Lung (tissue), 12 donors: ENCODE results near the gene LGR4. TPM values are rescaled to one million over a fixed set of nuclear protein-coding genes. Genes with fewer than 3 reads are reported as not detected.

ENCODE experiments used
- ATAC-seq: fragments of 200-7000 bp; cut with Tn5 transposase; one replicate; pipeline ENCODE4 v1.9.1; 2020; ENCODE audit warnings: moderate number of reproducible peaks; ENCODE audit not compliant: insufficient read depth, low FRiP score
- DNase-seq, 3 donors: peaks; one replicate each; pipeline ENCODE4 v3.0.0-alpha.2; 2013 to 2017
- H3K27ac ChIP-seq, 2 donors: one replicate each; pipeline ENCODE4 v1.5.1; 2013; ENCODE audit warnings: mild to moderate bottlenecking in 2 of 2, moderate library complexity in 2 of 2, control low read depth in 1 of 2, inconsistent platforms in 1 of 2, low read depth in 1 of 2, low read length in 1 of 2
- H3K27me3 ChIP-seq, 3 donors: one replicate each; pipeline ENCODE4 v1.5.1; 2013; ENCODE audit warnings: low read length in 2 of 3; ENCODE audit not compliant: control insufficient read depth in 3 of 3, insufficient read depth in 3 of 3
- H3K36me3 ChIP-seq, 4 donors: one replicate each; pipeline ENCODE4 v1.5.1; 2013; ENCODE audit warnings: low read length in 4 of 4, mild to moderate bottlenecking in 1 of 4, moderate library complexity in 1 of 4; ENCODE audit not compliant: control insufficient read depth in 4 of 4, insufficient read depth in 4 of 4
- H3K4me1 ChIP-seq, 5 donors: one replicate each; pipeline ENCODE4 v1.5.1; 2013; ENCODE audit warnings: low read length in 5 of 5, mild to moderate bottlenecking in 2 of 5, moderate library complexity in 1 of 5; ENCODE audit not compliant: control insufficient read depth in 5 of 5, insufficient read depth in 5 of 5
- H3K4me3 ChIP-seq: one replicate; pipeline ENCODE4 v1.5.1; 2013; ENCODE audit warnings: mild to moderate bottlenecking, control low read depth, moderate library complexity
- H3K9ac ChIP-seq, 2 donors: one replicate each; pipeline ENCODE4 v1.5.1; 2013; ENCODE audit warnings: low read length in 2 of 2, control low read depth in 1 of 2; ENCODE audit not compliant: insufficient read depth in 1 of 2
- H3K9me3 ChIP-seq, 4 donors: one replicate each; pipeline ENCODE4 v1.5.1; 2013; ENCODE audit warnings: low read length in 3 of 4, mild to moderate bottlenecking in 1 of 4, moderate library complexity in 1 of 4; ENCODE audit not compliant: control insufficient read depth in 4 of 4, insufficient read depth in 3 of 4
- CTCF ChIP-seq: IDR thresholded peaks from 2 replicates; pipeline ENCODE4 v1.5.1; 2012; ENCODE audit warnings: mild to moderate bottlenecking; ENCODE audit errors: control extremely low read depth, extremely low read depth
- WGBS, 2 donors: extraction: QIAGEN DNeasy Blood & Tissue Kit; methylation state at CpG; one replicate each; pipeline ENCODE4 v1.1.7; 2013; 5-methylcytosine and 5-hydroxymethylcytosine counted together
- polyA plus RNA-seq, 2 donors: library from polyadenylated mRNA; stranded (reverse); fragments of 200-250 nt; gene quantifications; one replicate each; pipeline ENCODE4 v1.2.1, GENCODE V29; 2013
- total RNA-seq, 2 donors: library from RNA; depleted of rRNA in 1 of 2; stranded (reverse); fragments of >200 nt in 1 of 2; gene quantifications; one replicate each; pipeline ENCODE4 v1.2.1, GENCODE V29; 2014 to 2021
- donor health status: control.
- donor health status: control.
- donor health status: Bipolar disorder and iron deficiency.
- donor health status: healthy.
- donor health status: DM: yes; HTN: yes; CAD: no.

Gene LGR4
- total and polyA plus RNA-seq, 4 donors: 2.2 to 29.2 (median 3.7) TPM

GRCh38 chr11:27456795-27457329, 15.7 kb downstream of the LGR4 start:
- H3K9me3 ChIP-seq: no peaks in the 10 kb centered on the region
- ATAC-seq: no peak
- H3K4me3 ChIP-seq: no peak overlapping the region
- no peaks in the 10 kb centered on the region for H3K36me3 ChIP-seq
- DNase-seq: no peak
- peaks cover 0 to 11% (median 0%) of the 10 kb centered on the region in 3 donors for H3K27me3 ChIP-seq
- H3K27ac ChIP-seq: no peak overlapping the region
- H3K4me1 ChIP-seq: peaks cover 0 to 17% (median 7%) of the 10 kb centered on the region in 5 donors
- H3K9ac ChIP-seq: no peak overlapping the region
- TF ChIP-seq CTCF: no peak

- peaks cover 0 to 19% (median 7%) of the 10 kb centered on the region in 5 donors for H3K4me1 ChIP-seq
- H3K9me3 ChIP-seq: no peaks in the 10 kb centered on the region
- TF ChIP-seq CTCF: no peak
- no peak overlapping the region for H3K4me3 ChIP-seq
- H3K36me3 ChIP-seq: no peaks in the 10 kb centered on the region
- peaks cover 0 to 15% (median 0%) of the 10 kb centered on the region in 3 donors for H3K27me3 ChIP-seq
- H3K9ac ChIP-seq: no peak overlapping the region
- H3K27ac ChIP-seq: no peak overlapping the region
- DNase-seq (no peak), ATAC-seq (no peak)
- 74 to 80% methylated on average over 2 of the region's 2 CpGs for WGBS, 2 donors
These were observed 16.3 kb downstream of the LGR4 start for GRCh38 chr11:27456140-27456794.

GRCh38 chr11:27455667-27456066, 16.9 kb downstream of the LGR4 start:
- Histone ChIP-seq H3K9ac (no peak overlapping the region), H3K36me3 (no peaks in the 10 kb centered on the region), H3K9me3 (no peaks in the 10 kb centered on the region), H3K27ac (no peak overlapping the region), H3K4me1 (peaks cover 0 to 19% (median 6%) of the 10 kb centered on the region in 5 donors), H3K4me3 (no peak overlapping the region), H3K27me3 (peaks cover 0 to 15% (median 0%) of the 10 kb centered on the region in 3 donors)
- no peak for TF ChIP-seq CTCF
- no peak for ATAC-seq
- WGBS, 2 donors: 96 to 98% methylated on average over 4 of the region's 4 CpGs
- DNase-seq: no peak
